Spleen (tissue), 11 donors: ENCODE results near the gene EZH1. TPM values are rescaled to one million over a fixed set of nuclear protein-coding genes. Genes with fewer than 3 reads are reported as not detected.
A peak's percentile ranks its signal among the peaks of the same experiment; 100 is the strongest.

Experiments
- DNase-seq: peaks from one replicate; pipeline ENCODE4 v3.0.0-alpha.2; 2020
- H3K27ac ChIP-seq, 8 donors: fragments of 200-600 bp; sonication (generic) in 7 of 8; 1 replicate in 4 of 8; 2 replicates in 4 of 8; pipeline versions ENCODE4 v1.5.0 to v1.8.0; 2016 to 2021; ENCODE audit warnings: inconsistent platforms in 4 of 8, mild to moderate bottlenecking in 4 of 8, moderate library complexity in 1 of 8
- H3K27me3 ChIP-seq, 7 donors: fragments of 200-600 bp; sonication (generic) in 6 of 7; replicated peaks in 1 of 7; 1 replicate in 4 of 7; 2 replicates in 3 of 7; pipeline versions ENCODE4 v1.5.0 to v1.8.0; 2016 to 2021; ENCODE audit warnings: inconsistent platforms in 3 of 7, mild to moderate bottlenecking in 1 of 7
- H3K36me3 ChIP-seq, 6 donors: fragments of 200-600 bp; sonication (generic) in 5 of 6; 1 replicate in 4 of 6; 2 replicates in 2 of 6; pipeline versions ENCODE4 v1.5.0 to v1.8.0; 2016 to 2021; ENCODE audit warnings: inconsistent platforms in 2 of 6
- H3K4me1 ChIP-seq, 6 donors: fragments of 200-600 bp; sonication (generic) in 5 of 6; 1 replicate in 3 of 6; 2 replicates in 3 of 6; pipeline versions ENCODE4 v1.5.0 to v1.8.0; 2016 to 2021; ENCODE audit warnings: inconsistent platforms in 3 of 6
- H3K4me3 ChIP-seq, 8 donors: fragments of 200-600 bp; sonication (generic) in 7 of 8; 1 replicate in 4 of 8; 2 replicates in 4 of 8; pipeline versions ENCODE4 v1.5.0 to v1.8.0; 2016 to 2021; ENCODE audit warnings: inconsistent platforms in 4 of 8, mild to moderate bottlenecking in 4 of 8, moderate library complexity in 2 of 8
- H3K9me3 ChIP-seq, 8 donors: fragments of 200-600 bp; sonication (generic) in 7 of 8; 1 replicate in 4 of 8; 2 replicates in 4 of 8; pipeline versions ENCODE4 v1.5.0 to v1.8.0; 2016 to 2021; ENCODE audit warnings: inconsistent platforms in 4 of 8
- CTCF ChIP-seq, 11 experiments: fragments of 200-600 bp in 7 of 11; fragments of 450-650 bp in 4 of 11; sonication (generic) in 4 of 11; IDR thresholded peaks in 8 of 11; conservative IDR thresholded peaks in 3 of 11; 1 replicate in 7 of 11; 2 replicates in 4 of 11; pipeline versions ENCODE4 v1.4.0 to v1.8.0; 2016 to 2021; ENCODE audit warnings: antibody characterized with exemption in 11 of 11, inconsistent platforms in 4 of 11, mild to moderate bottlenecking in 1 of 11
- POLR2A ChIP-seq, 3 donors: fragments of 450-650 bp; IDR thresholded peaks; one replicate each; pipeline ENCODE4 v1.5.1; 2017; ENCODE audit warnings: antibody characterized with exemption in 3 of 3, mild to moderate bottlenecking in 1 of 3
- POLR2AphosphoS5 ChIP-seq, 3 donors: sonication (generic); formaldehyde crosslinking; IDR thresholded peaks; one replicate each; pipeline ENCODE4 v1.5.1; 2017; ENCODE audit warnings: antibody characterized with exemption in 3 of 3
- WGBS, 5 donors: extraction: QIAGEN DNeasy Blood & Tissue Kit in 3 of 5; methylation state at CpG; one replicate each; pipeline versions ENCODE4 v1.1.5 to v1.1.7; 2013 to 2018; 5-methylcytosine and 5-hydroxymethylcytosine counted together
- intact Hi-C: fragments of 100-400 bp; cut with DNase I; formaldehyde crosslinking; loops from one replicate; pipeline ENCODE4 v1.15.0; 2023; ENCODE audit warnings: low total_unique reads
- polyA plus RNA-seq, 3 donors: library from polyadenylated mRNA; stranded (reverse); fragments of 200-250 nt; gene quantifications; one replicate each; pipeline ENCODE4 v1.2.1, GENCODE V29; 2013
- total RNA-seq, 7 donors: library from RNA; depleted of rRNA in 3 of 7; stranded (reverse); fragments of >200 nt in 3 of 7; fragmentation: NEBNext Ultra II Directional in 4 of 7; extraction: Animal tissue kit (Norgen Biotek cat#: 25700) in 4 of 7; gene quantifications; one replicate each; pipeline versions ENCODE4 v1.1.0 to v1.2.1, GENCODE V29; 2016 to 2021
- donor health status: healthy with polysubstance abuse.
- donor health status: DM: no; HTN: no; CAD: no; lungs with moderate emphysema.
- donor health status: DM: no; HTN: no; CAD: no.
- donor health status: Bipolar disorder and iron deficiency.
- donor health status: healthy.
- donor health status: DM: no; HTN: no; CAD: no.
- donor health status: DM: yes; HTN: yes; CAD: no.

The EZH1 gene
- total and polyA plus RNA-seq, 10 donors: 24.1 to 104 (median 68.0) TPM

DNA sequence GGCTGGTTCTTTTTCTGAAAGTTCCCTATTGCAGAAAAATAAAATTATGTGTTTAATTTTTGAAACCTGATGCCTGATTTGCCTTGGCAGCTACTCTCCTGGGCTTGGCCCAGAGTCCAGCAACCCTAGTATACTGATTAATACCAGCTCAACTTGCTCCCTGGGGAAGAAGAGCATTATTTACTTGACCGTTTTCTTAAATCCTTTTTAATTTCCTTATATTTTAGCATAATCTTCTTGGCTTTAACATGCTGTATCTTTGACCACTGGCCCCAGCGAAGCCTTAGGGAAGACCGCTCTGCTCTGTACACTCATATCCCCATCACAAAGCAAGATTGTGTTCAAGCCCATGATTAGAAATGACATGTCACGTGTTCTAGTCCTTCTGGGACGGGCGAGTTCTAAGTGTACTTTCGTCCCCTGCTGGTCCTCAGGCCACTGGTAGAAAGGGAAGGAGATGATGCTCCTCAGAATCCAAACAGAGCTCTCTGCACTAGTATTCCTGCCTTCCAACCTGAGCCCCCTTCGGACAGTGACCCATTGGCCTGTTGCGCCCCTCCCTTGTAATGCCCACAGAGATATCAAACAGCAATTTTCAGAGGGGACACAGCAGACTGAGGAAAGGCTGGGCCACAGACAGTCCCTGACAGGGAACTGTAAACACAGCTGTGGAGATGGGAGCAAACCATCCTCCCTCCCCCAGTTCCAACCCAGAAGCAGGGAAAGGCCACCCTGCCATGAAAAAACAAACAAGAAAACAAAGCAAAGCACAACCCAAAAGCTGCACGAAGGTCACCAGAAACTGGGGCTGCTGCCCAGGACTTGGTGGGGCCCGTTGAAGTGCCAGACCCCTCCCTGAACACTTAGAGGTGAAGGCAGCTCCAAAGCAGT, 4.3 kb upstream of the EZH1 start:
- peak; percentile 47 for DNase-seq
- intact Hi-C loops: no loop called here
- H3K27me3 ChIP-seq: peaks cover 0 to 14% (median 0%) of the 10 kb centered on the region in 7 donors
- TF ChIP-seq POLR2AphosphoS5 (IDR thresholded peaks at IDR 0.05) (no peak), POLR2A (IDR thresholded peaks at IDR 0.05) (no peak), CTCF (IDR thresholded peaks at IDR 0.05 in 8 of 11, conservative IDR thresholded peaks at IDR 0.05 in 3 of 11) (no peak)
- H3K9me3 ChIP-seq: no peaks in the 10 kb centered on the region
- 83 to 90% (median 84%) methylated on average over 11 of the region's 11 CpGs for WGBS, 5 donors
- H3K36me3 ChIP-seq: no peaks in the 10 kb centered on the region
- no peak overlapping the region for H3K4me3 ChIP-seq
- H3K27ac ChIP-seq: peak overlapping the region in 4 of 8 donors; percentile 20 to 54 (median 30)
- H3K4me1 ChIP-seq: peaks cover 3 to 41% (median 16%) of the 10 kb centered on the region in 6 donors

DNA sequence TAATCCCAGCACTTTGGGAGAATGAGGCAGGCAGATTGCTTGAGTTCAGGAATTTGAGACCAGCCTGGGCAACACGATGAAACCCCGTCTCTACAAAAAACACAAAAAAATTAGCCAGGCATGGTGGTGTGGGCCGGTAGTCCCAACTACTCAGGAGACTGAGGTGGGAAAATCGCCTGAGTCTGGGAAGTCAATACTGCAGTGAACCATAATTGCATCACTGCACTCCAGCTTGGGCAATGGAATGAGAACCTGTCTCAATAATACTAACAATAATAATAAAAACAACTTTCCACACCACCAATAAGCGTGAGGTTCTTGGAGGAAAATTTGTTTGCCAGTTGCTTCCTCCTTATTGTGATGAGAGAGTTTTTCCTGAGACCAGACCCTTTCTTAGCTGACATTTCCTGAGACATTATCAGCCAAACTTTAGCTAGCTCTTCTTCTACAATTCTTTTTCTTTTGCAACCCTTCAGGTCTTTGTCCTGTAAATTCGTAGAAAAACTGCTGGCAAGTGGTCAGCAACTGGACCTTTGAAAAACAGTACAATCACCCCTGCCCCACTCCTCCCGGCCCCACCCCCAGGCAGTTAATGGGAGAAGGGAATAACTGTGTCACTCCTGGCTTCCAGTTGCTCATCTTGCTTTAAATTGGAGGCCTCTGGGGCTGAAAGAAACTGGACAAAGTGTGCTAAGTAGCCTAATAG, 3.5 kb upstream of the EZH1 start:
- intact Hi-C loops: no loop called here
- peak; percentile 14 for DNase-seq
- WGBS, 5 donors: 65 to 87% (median 75%) methylated on average over 7 of the region's 7 CpGs
- TF ChIP-seq POLR2AphosphoS5 (IDR thresholded peaks at IDR 0.05): no peak
- TF ChIP-seq POLR2A (IDR thresholded peaks at IDR 0.05): no peak
- no peak for TF ChIP-seq CTCF (IDR thresholded peaks at IDR 0.05 in 8 of 11, conservative IDR thresholded peaks at IDR 0.05 in 3 of 11)
- H3K27me3 ChIP-seq: peaks cover 0 to 14% (median 0%) of the 10 kb centered on the region in 7 donors
- H3K4me1 ChIP-seq: peaks cover 11 to 49% (median 24%) of the 10 kb centered on the region in 6 donors
- no peaks in the 10 kb centered on the region for H3K36me3 ChIP-seq
- peak overlapping the region in 2 of 8 donors; percentile 34 to 54 for H3K27ac ChIP-seq
- no peaks in the 10 kb centered on the region for H3K9me3 ChIP-seq
- no peak overlapping the region for H3K4me3 ChIP-seq

- WGBS, 5 donors: 0 to 2% (median 1%) methylated on average over 29 to 32 of the region's 32 CpGs
- peaks cover 0 to 8% (median 0%) of the 10 kb centered on the region in 7 donors for H3K27me3 ChIP-seq
- peak overlapping the region; percentile 86 to 97 (median 94) for H3K27ac ChIP-seq
- peaks cover 18 to 57% (median 30%) of the 10 kb centered on the region in 6 donors for H3K4me1 ChIP-seq
- intact Hi-C loops: no loop called here
- peak overlapping the region; percentile 77 to 96 (median 84) for H3K4me3 ChIP-seq
- H3K36me3 ChIP-seq: peaks cover 0 to 15% (median 0%) of the 10 kb centered on the region in 6 donors
- no peak for DNase-seq
- no peak for TF ChIP-seq POLR2AphosphoS5 (IDR thresholded peaks at IDR 0.05)
- no peak for TF ChIP-seq CTCF (IDR thresholded peaks at IDR 0.05 in 8 of 11, conservative IDR thresholded peaks at IDR 0.05 in 3 of 11)
- no peak for TF ChIP-seq POLR2A (IDR thresholded peaks at IDR 0.05)
- H3K9me3 ChIP-seq: no peaks in the 10 kb centered on the region
Measured at GRCh38 chr17:42744283-42744805, 496 bp downstream of the EZH1 start.
